ENCODE data around the gene BCLAF3.

DNA sequence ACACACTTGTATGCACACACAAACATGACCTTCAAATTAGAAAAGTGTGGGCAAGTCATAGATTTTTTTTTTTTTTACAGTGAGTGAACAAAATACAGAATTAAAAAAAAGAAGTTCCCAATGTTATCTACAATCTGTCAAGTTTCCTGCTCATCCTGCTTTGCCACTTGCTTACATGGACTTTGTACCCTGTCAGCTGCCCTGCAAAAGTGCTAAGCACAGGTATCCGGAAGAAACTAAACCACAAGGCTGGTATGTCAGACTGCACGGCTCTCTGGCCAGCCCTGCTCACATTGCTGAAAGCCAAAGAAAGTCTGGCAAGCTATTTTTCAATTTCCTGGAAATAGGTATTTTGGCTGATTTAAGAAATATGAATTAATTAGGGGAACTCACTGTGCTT is 38.9 kb upstream of the BCLAF3 start:
- TF ChIP-seq, protein P1, sequence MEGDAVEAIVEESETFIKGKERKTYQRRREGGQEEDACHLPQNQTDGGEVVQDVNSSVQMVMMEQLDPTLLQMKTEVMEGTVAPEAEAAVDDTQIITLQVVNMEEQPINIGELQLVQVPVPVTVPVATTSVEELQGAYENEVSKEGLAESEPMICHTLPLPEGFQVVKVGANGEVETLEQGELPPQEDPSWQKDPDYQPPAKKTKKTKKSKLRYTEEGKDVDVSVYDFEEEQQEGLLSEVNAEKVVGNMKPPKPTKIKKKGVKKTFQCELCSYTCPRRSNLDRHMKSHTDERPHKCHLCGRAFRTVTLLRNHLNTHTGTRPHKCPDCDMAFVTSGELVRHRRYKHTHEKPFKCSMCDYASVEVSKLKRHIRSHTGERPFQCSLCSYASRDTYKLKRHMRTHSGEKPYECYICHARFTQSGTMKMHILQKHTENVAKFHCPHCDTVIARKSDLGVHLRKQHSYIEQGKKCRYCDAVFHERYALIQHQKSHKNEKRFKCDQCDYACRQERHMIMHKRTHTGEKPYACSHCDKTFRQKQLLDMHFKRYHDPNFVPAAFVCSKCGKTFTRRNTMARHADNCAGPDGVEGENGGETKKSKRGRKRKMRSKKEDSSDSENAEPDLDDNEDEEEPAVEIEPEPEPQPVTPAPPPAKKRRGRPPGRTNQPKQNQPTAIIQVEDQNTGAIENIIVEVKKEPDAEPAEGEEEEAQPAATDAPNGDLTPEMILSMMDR (IDR thresholded peaks at IDR 0.05) = no peak
- no peak for TF ChIP-seq POLR2A (IDR thresholded peaks at IDR 0.05)
